Measurements from ENCODE around the gene PIK3R2. TPM values are rescaled to one million over a fixed set of nuclear protein-coding genes. Genes with fewer than 3 reads are reported as not detected.

Gene PIK3R2
- total RNA-seq, 1 donor from 2014 or later = 43.1 TPM

GRCh38 chr19:18211683-18212082 lies 58.7 kb downstream of the PIK3R2 start:
- no peak overlapping the region for H3K27ac ChIP-seq
- no peaks in the 10 kb centered on the region for H3K4me1 ChIP-seq
- TF ChIP-seq, protein P1, sequence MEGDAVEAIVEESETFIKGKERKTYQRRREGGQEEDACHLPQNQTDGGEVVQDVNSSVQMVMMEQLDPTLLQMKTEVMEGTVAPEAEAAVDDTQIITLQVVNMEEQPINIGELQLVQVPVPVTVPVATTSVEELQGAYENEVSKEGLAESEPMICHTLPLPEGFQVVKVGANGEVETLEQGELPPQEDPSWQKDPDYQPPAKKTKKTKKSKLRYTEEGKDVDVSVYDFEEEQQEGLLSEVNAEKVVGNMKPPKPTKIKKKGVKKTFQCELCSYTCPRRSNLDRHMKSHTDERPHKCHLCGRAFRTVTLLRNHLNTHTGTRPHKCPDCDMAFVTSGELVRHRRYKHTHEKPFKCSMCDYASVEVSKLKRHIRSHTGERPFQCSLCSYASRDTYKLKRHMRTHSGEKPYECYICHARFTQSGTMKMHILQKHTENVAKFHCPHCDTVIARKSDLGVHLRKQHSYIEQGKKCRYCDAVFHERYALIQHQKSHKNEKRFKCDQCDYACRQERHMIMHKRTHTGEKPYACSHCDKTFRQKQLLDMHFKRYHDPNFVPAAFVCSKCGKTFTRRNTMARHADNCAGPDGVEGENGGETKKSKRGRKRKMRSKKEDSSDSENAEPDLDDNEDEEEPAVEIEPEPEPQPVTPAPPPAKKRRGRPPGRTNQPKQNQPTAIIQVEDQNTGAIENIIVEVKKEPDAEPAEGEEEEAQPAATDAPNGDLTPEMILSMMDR (IDR thresholded peaks at IDR 0.05) = no peak
- H3K9me3 ChIP-seq = no peaks in the 10 kb centered on the region
- no peak overlapping the region for H3K4me3 ChIP-seq
- H3K36me3 ChIP-seq = no peaks in the 10 kb centered on the region
- intact Hi-C loops (cut with DNase I) = loop anchor here (5.0 kb wide), 1 partner anchor 201 kb away; no protein-coding TSS in a partner anchor
- DNase-seq (ENCODE audit: low spot score in 2 of 2) = no peak
- no peaks in the 10 kb centered on the region for H3K27me3 ChIP-seq

DNA sequence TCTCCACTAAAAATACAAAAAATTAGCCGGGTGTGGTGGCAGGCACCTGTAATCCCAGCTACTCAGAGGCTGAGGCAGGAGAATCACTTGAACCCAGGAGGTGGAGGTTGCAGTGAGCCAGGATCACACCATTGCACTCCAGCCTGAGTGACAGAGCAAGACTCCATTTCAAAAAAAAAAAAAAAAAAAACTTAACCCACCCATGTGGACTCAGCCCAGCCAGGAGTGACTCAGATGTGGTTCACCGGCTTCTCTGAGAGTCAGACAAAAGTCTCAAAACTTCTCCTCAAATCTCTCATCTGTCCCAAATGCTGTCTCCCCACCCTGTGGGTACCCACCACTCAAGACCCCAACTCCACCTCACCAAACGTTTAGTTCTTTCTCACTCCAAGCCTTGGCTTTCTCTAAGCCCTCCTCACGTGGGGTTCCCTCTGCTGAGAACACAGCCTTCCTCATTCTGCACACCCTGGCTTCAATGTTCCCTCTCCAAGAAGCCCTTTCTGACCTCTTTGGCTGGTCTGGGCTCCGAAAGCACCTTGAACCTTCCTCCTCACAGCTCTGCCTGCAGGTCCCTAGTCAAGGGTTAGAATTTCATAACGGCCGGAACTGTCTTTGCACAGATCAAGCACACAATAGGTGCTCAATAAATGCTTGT lies 61.9 kb downstream of the PIK3R2 start:
- no peak overlapping the region for H3K27ac ChIP-seq
- H3K4me1 ChIP-seq = no peaks in the 10 kb centered on the region
- no peaks in the 10 kb centered on the region for H3K9me3 ChIP-seq
- TF ChIP-seq, protein P1 (IDR thresholded peaks at IDR 0.05) = no peak
- no peaks in the 10 kb centered on the region for H3K36me3 ChIP-seq
- H3K4me3 ChIP-seq = no peak overlapping the region
- DNase-seq (ENCODE audit: low spot score in 2 of 2) = no peak
- intact Hi-C loops (cut with DNase I) = loop anchor here (5.0 kb wide), 1 partner anchor 197 kb away; no protein-coding TSS in a partner anchor
- H3K27me3 ChIP-seq = no peaks in the 10 kb centered on the region

DNA sequence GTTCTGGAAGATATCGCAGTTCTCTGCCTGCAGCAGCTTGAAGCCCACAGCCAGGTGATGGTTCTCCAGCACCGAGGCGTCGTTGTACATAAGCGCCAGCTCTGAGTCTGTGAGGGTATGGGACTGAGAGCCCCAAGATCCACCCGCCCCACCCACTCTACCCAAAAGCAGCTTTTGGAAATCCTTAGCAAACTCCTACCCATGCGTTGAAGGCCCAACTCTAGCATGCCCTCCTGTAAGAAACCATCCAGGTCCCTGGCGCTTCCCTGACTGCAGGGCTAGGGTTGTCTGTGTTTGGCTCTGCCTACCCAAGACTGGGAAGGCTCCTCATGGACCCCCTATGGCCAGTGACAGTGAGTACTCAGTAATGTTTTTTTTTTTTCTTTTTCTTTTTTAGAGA lies 63.8 kb downstream of the PIK3R2 start:
- Histone ChIP-seq H3K4me1 (no peaks in the 10 kb centered on the region), H3K27ac (no peak overlapping the region), H3K9me3 (no peaks in the 10 kb centered on the region), H3K36me3 (no peaks in the 10 kb centered on the region), H3K4me3 (no peak overlapping the region), H3K27me3 (no peaks in the 10 kb centered on the region)
- DNase-seq (ENCODE audit: low spot score in 2 of 2) = no peak
- intact Hi-C loops (cut with DNase I) = no loop called here
- TF ChIP-seq, protein P1 (IDR thresholded peaks at IDR 0.05) = no peak

- DNase-seq (ENCODE audit: low spot score in 2 of 2) = no peak
- Histone ChIP-seq H3K27ac (no peak overlapping the region), H3K4me1 (no peaks in the 10 kb centered on the region), H3K4me3 (no peak overlapping the region), H3K36me3 (no peaks in the 10 kb centered on the region), H3K9me3 (no peaks in the 10 kb centered on the region), H3K27me3 (no peaks in the 10 kb centered on the region)
- TF ChIP-seq, protein P1 (IDR thresholded peaks at IDR 0.05) = no peak
- intact Hi-C loops (cut with DNase I) = no loop called here
Observed at GRCh38 chr19:18218159-18218558, 65.2 kb downstream of the PIK3R2 start.

DNA sequence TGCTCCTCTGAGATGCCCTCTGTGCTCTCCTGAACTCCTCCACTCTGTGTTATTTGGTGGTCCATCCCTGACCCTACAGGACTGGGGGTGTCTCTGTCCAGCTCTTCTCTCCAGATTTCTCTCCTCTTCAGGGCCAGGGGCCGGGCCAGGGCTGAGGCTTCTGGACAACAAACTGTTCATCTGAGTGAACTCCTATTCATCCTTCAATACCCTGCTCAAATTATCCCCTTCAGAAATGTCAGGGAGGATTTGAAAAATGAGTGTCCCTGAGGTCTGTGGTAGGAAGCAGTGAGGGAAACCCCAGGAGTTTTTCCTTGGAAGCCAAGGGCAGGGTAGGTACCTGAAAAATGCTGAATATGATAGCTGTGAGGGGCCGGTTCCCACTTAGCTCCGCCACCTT lies 65.6 kb downstream of the PIK3R2 start:
- H3K4me3 ChIP-seq = no peak overlapping the region
- no peaks in the 10 kb centered on the region for H3K27me3 ChIP-seq
- intact Hi-C loops (cut with DNase I) = no loop called here
- no peak overlapping the region for H3K27ac ChIP-seq
- TF ChIP-seq, protein P1 (IDR thresholded peaks at IDR 0.05) = no peak
- H3K4me1 ChIP-seq = no peaks in the 10 kb centered on the region
- DNase-seq (ENCODE audit: low spot score in 2 of 2) = no peak
- H3K9me3 ChIP-seq = no peaks in the 10 kb centered on the region
- H3K36me3 ChIP-seq = no peaks in the 10 kb centered on the region

Other genes with a start within 250 kb of the PIK3R2 start
- gene CCDC124, start 220.1 kb upstream of the PIK3R2 start, total RNA-seq = 43.3 TPM
- not detected for gene KCNN1, start 186.1 kb upstream of the PIK3R2 start, total RNA-seq
- gene ARRDC2, start 145.0 kb upstream of the PIK3R2 start, total RNA-seq = 443 TPM
- gene IL12RB1, start 66.2 kb upstream of the PIK3R2 start, total RNA-seq = 1.5 TPM
- 32.8 TPM for gene MAST3, start 55.4 kb upstream of the PIK3R2 start, total RNA-seq
- gene IFI30, start 20.6 kb downstream of the PIK3R2 start, total RNA-seq = 35.1 TPM
- 9.5 TPM for gene MPV17L2, start 40.1 kb downstream of the PIK3R2 start, total RNA-seq
- 12.3 TPM for gene RAB3A, start 50.9 kb downstream of the PIK3R2 start, total RNA-seq
- not detected for gene PDE4C, start 73.3 kb downstream of the PIK3R2 start, total RNA-seq
- 51.2 TPM for gene IQCN, start 121.3 kb downstream of the PIK3R2 start, total RNA-seq
- 3,570 TPM for gene JUND, start 128.5 kb downstream of the PIK3R2 start, total RNA-seq
- gene LSM4, start 169.9 kb downstream of the PIK3R2 start, total RNA-seq = 62.5 TPM
- 14.8 TPM for gene PGPEP1, start 187.4 kb downstream of the PIK3R2 start, total RNA-seq
- 8.5 TPM for gene GDF15, start 233.0 kb downstream of the PIK3R2 start, total RNA-seq
- gene LRRC25, start 244.5 kb downstream of the PIK3R2 start, total RNA-seq = 6.9 TPM

Data from ascending aorta (tissue), 2 donors.